ENCODE results near the gene KDM7A.

GRCh38 chr7:140213684-140214074, 36.9 kb upstream of the KDM7A start:
- TF ChIP-seq CTCF (IDR thresholded peaks at IDR 0.05) (no peak), POLR2A (IDR thresholded peaks at IDR 0.05) (no peak)
